ENCODE data around the gene IL4R.
"Not testable (repeated sequence)": the region's sequence is repeated elsewhere in the genome, so short reads cannot be mapped to it uniquely, and the experiment has no call there.

IL4R gene

GRCh38 chr16:27313422-27314160 lies at the start of gene IL4R:
Gene IL4R, plus strand, starts transcription at chr16:27313974. Its CDS starts 26,230 bp downstream, at chr16:27340204.
- DNase-seq, result peak; percentile 77

- no peak for DNase-seq
Measured at GRCh38 chr16:27264151-27264550, 49.6 kb upstream of the IL4R start.

- no peak for DNase-seq
Measured at GRCh38 chr16:27265982-27266381, 47.8 kb upstream of the IL4R start.

GRCh38 chr16:27267037-27267677 lies 46.6 kb upstream of the IL4R start:
- no peak for DNase-seq

GRCh38 chr16:27268376-27269299 lies 45.1 kb upstream of the IL4R start, which contains the start of gene NSMCE1:
Gene NSMCE1, minus strand, starts transcription at chr16:27268772. Its CDS starts 11,202 bp downstream, at chr16:27257570.
- DNase-seq, result peak; percentile 98

GRCh38 chr16:27269300-27270150 lies 44.2 kb upstream of the IL4R start:
- DNase-seq, result no peak

GRCh38 chr16:27270349-27270748 lies 43.4 kb upstream of the IL4R start:
- DNase-seq, result no peak

- no peak for DNase-seq
Measured at GRCh38 chr16:27272076-27272475, 41.7 kb upstream of the IL4R start.

GRCh38 chr16:27272697-27273096 lies 41.1 kb upstream of the IL4R start:
- not testable (repeated sequence) for DNase-seq

GRCh38 chr16:27273330-27273669 lies 40.5 kb upstream of the IL4R start:
- no peak for DNase-seq

- DNase-seq, result no peak
Measured at GRCh38 chr16:27273670-27274423, 39.9 kb upstream of the IL4R start.

- DNase-seq, result not testable (repeated sequence)
Measured at GRCh38 chr16:27274424-27274874, 39.3 kb upstream of the IL4R start.

GRCh38 chr16:27275394-27275793 lies 38.4 kb upstream of the IL4R start:
- DNase-seq, result no peak

- no peak for DNase-seq
Measured at GRCh38 chr16:27281243-27281642, 32.5 kb upstream of the IL4R start.

- no peak for DNase-seq
Measured at GRCh38 chr16:27284865-27285675, 28.7 kb upstream of the IL4R start.

GRCh38 chr16:27285676-27286196 lies 28.0 kb upstream of the IL4R start:
- no peak for DNase-seq

GRCh38 chr16:27286451-27286850 lies 27.3 kb upstream of the IL4R start:
- peak; percentile 52 for DNase-seq

- no peak for DNase-seq
Measured at GRCh38 chr16:27287051-27287811, 26.5 kb upstream of the IL4R start.

- DNase-seq, result no peak
Measured at GRCh38 chr16:27287887-27288286, 25.9 kb upstream of the IL4R start.

GRCh38 chr16:27288313-27288712 lies 25.5 kb upstream of the IL4R start:
- not testable (repeated sequence) for DNase-seq

All from femur (tissue), 1 donor.